SK-N-SH (cell line): ENCODE measurements around the gene SCAI. TPM values are rescaled to one million over a fixed set of nuclear protein-coding genes. Genes with fewer than 3 reads are reported as not detected.
A peak's percentile ranks its signal among the peaks of the same experiment; 100 is the strongest.

Source experiments
- CTCF ChIA-PET: fragments of 300-600, 350-600 bp; formaldehyde crosslinking; extraction: SDS; loops from one replicate; lab custom pipeline; 2021; lab: Yijun Ruan, JAX
- POLR2A ChIA-PET: fragments of 350-600 bp; sonication (Branson Sonifier 250); formaldehyde crosslinking; extraction: SDS; loops from one replicate; lab custom pipeline; 2020; ENCODE audit warnings: antibody characterized with exemption, inconsistent platforms; lab: Yijun Ruan, JAX
- DNase-seq: peaks from one replicate; pipeline ENCODE4 v3.0.0; 2012
- H2AFZ ChIP-seq: fragments of 200-600 bp; sonication (generic); 2 replicates; pipeline ENCODE4 v1.8.1; 2016; ENCODE audit warnings: antibody characterized with exemption, mild to moderate bottlenecking, low read depth
- H3F3A ChIP-seq: fragments of 200-600 bp; sonication (generic); replicated peaks from 2 replicates; pipeline ENCODE3; 2016; ENCODE audit warnings: antibody characterized with exemption, mild to moderate bottlenecking; ENCODE audit not compliant: insufficient read depth
- H3K27ac ChIP-seq, 2 experiments: fragments of 200-500 bp in 1 of 2; fragments of 200-600 bp in 1 of 2; sonication (Bioruptor generic) in 1 of 2; sonication (generic), shearing (Covaris generic) in 1 of 2; 2 replicates each; pipeline versions ENCODE4 v1.5.1 to v1.6.1; 2014 to 2016; ENCODE audit warnings: low read depth in 2 of 2, inconsistent platforms in 1 of 2, low read length in 1 of 2, mild to moderate bottlenecking in 1 of 2, mixed read lengths in 1 of 2
- H3K27me3 ChIP-seq: fragments of 200-600 bp; sonication (generic), shearing (Covaris generic); 2 replicates; pipeline ENCODE4 v1.6.1; 2016; ENCODE audit warnings: mixed run types; ENCODE audit not compliant: insufficient read depth
- H3K36me3 ChIP-seq, 2 experiments: fragments of 200-500 bp in 1 of 2; fragments of 200-600 bp in 1 of 2; sonication (Bioruptor generic) in 1 of 2; sonication (generic) in 1 of 2; replicated peaks in 1 of 2; 2 replicates each; pipeline versions ENCODE3 to v1.5.1; 2014 to 2016; ENCODE audit warnings: low read length in 1 of 2, mild to moderate bottlenecking in 1 of 2; ENCODE audit not compliant: insufficient read depth in 2 of 2, control insufficient read depth in 1 of 2
- H3K4me1 ChIP-seq, 2 experiments: fragments of 200-500 bp in 1 of 2; fragments of 200-600 bp in 1 of 2; sonication (Bioruptor generic) in 1 of 2; sonication (generic), shearing (Covaris generic) in 1 of 2; 2 replicates each; pipeline versions ENCODE4 v1.5.1 to v1.6.1; 2014 to 2016; ENCODE audit warnings: low read depth in 1 of 2, low read length in 1 of 2, mixed run types in 1 of 2; ENCODE audit not compliant: insufficient read depth in 2 of 2, control insufficient read depth in 1 of 2
- H3K4me2 ChIP-seq: fragments of 200-600 bp; sonication (generic), shearing (Covaris generic); 2 replicates; pipeline ENCODE4 v1.6.1; 2017; ENCODE audit warnings: mixed run types
- H3K4me3 ChIP-seq, 2 experiments: fragments of 200-500 bp in 1 of 2; fragments of 200-600 bp in 1 of 2; sonication (Bioruptor generic) in 1 of 2; sonication (generic), shearing (Covaris generic) in 1 of 2; 2 replicates each; pipeline versions ENCODE4 v1.5.1 to v1.8.1; 2014 to 2016; ENCODE audit warnings: low read depth in 2 of 2, inconsistent platforms in 1 of 2, low read length in 1 of 2, mild to moderate bottlenecking in 1 of 2, mixed read lengths in 1 of 2, moderate library complexity in 1 of 2
- H3K79me2 ChIP-seq: fragments of 200-600 bp; sonication (generic); 2 replicates; pipeline ENCODE4 v1.8.1; 2017; ENCODE audit warnings: mild to moderate bottlenecking; ENCODE audit not compliant: insufficient read depth
- H3K9ac ChIP-seq: fragments of 200-600 bp; sonication (generic); 2 replicates; pipeline ENCODE4 v1.6.1; 2017; ENCODE audit warnings: mixed run types
- H3K9me2 ChIP-seq: fragments of 200-600 bp; sonication (generic); 2 replicates; pipeline ENCODE4 v1.6.1; 2017; ENCODE audit warnings: mixed run types
- H3K9me3 ChIP-seq: fragments of 200-600 bp; sonication (generic); 2 replicates; pipeline ENCODE4 v1.6.1; 2017; ENCODE audit warnings: mixed run types, mild to moderate bottlenecking, moderate library complexity
- H4K20me1 ChIP-seq: fragments of 200-600 bp; sonication (generic); 2 replicates; pipeline ENCODE4 v1.6.1; 2017; ENCODE audit warnings: mild to moderate bottlenecking, mixed run types; ENCODE audit not compliant: insufficient read depth
- CHD2 ChIP-seq: fragments of 150-350 bp; IDR thresholded peaks from 2 replicates; pipeline ENCODE4 v1.6.1; 2018; ENCODE audit warnings: low read length; ENCODE audit not compliant: partially characterized antibody
- ELF1 ChIP-seq: IDR thresholded peaks from 2 replicates; pipeline ENCODE4 v1.4.0; 2012
- EP300 ChIP-seq, 2 experiments: IDR thresholded peaks; 2 replicates each; pipeline versions ENCODE4 v1.4.0 to v1.6.1; 2012; ENCODE audit warnings: borderline replicate concordance in 1 of 2, low read depth in 1 of 2, low read length in 1 of 2
- FOSL2 ChIP-seq: IDR thresholded peaks from 2 replicates; pipeline ENCODE4 v1.4.0; 2012; ENCODE audit warnings: low read depth, mild to moderate bottlenecking, moderate library complexity, borderline replicate concordance
- FOXJ3 ChIP-seq: sonication (generic); formaldehyde crosslinking; IDR thresholded peaks from 2 replicates; pipeline ENCODE4 v1.5.1; 2020; ENCODE audit warnings: mild to moderate bottlenecking, missing genetic modification reagents
- GABPA ChIP-seq: IDR thresholded peaks from 2 replicates; pipeline ENCODE4 v1.4.0; 2012; ENCODE audit warnings: low read depth, mild to moderate bottlenecking
- JUND ChIP-seq: IDR thresholded peaks from 2 replicates; pipeline ENCODE4 v1.4.0; 2012
- MAX ChIP-seq: IDR thresholded peaks from 2 replicates; pipeline ENCODE4 v1.4.0; 2012; ENCODE audit warnings: low read depth
- MXI1 ChIP-seq: IDR thresholded peaks from 2 replicates; pipeline ENCODE4 v1.6.1; 2012; ENCODE audit warnings: mild to moderate bottlenecking, low read depth, low read length, improper control_type of control experiment
- NFIC ChIP-seq: IDR thresholded peaks from 2 replicates; pipeline ENCODE4 v1.4.0; 2012; ENCODE audit warnings: borderline replicate concordance
- REST ChIP-seq: IDR thresholded peaks from 2 replicates; pipeline ENCODE4 v1.6.1; 2012; ENCODE audit warnings: mild to moderate bottlenecking, low read depth, low read length, moderate library complexity
- SIN3A ChIP-seq: IDR thresholded peaks from 2 replicates; pipeline ENCODE4 v1.6.1; 2012; ENCODE audit warnings: low read depth, mild to moderate bottlenecking, low read length, moderate library complexity, borderline replicate concordance
- TCF12 ChIP-seq: IDR thresholded peaks from 2 replicates; pipeline ENCODE4 v1.4.0; 2012
- USF1 ChIP-seq: IDR thresholded peaks from 2 replicates; pipeline ENCODE4 v1.4.0; 2012; ENCODE audit warnings: low read depth, borderline replicate concordance
- polyA plus RNA-seq, 3 experiments: library from polyadenylated mRNA; depleted of rRNA; stranded (reverse); fragments of >200 nt; gene quantifications; 2 replicates each; pipeline ENCODE4 v1.2.3, GENCODE V29; 2012
- TF ChIP-seq, protein P1 (sequence below): fragments of 200-600 bp; sonication (generic); IDR thresholded peaks from 2 replicates; pipeline ENCODE4 v1.6.1; 2017; ENCODE audit warnings: antibody characterized with exemption, mild to moderate bottlenecking, moderate library complexity
- TF ChIP-seq, protein P2 (sequence below): IDR thresholded peaks from 2 replicates; pipeline ENCODE4 v1.4.0; 2012; ENCODE audit warnings: low read depth, borderline replicate concordance
- TF ChIP-seq, protein P3 (sequence below): IDR thresholded peaks from 2 replicates; pipeline ENCODE4; 2012

Gene SCAI
- polyA plus RNA-seq, 1 of the 3 experiments (the other 2 are of a cell fraction): 0.85 TPM

DNA sequence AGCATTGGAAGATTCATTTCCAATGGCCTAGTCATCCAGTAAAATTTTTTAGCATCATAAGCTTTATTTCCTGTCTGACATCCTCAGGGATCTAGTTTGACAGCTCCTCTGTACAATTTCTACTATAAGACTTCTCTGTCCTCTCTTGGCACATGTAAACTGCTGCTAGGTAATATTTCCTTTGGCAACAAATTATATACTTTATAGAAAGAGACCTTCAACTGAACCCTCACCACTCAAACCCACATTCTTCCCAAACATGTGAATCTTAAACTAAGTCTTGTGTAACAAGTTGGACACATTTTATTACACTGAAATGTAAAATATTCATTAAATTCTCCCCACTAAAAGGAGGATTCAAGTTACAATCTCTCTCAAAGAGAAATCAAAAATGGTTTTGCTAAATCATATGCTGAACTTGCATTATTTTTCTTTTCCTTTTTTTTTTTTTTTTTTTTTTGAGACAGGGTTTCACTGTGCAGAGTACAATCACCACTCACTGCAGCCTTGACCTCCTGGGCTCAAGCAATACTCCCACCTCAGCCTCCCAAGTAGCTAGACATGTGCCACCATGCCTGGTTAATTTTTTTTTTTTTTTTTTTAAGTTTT is 36.9 kb downstream of the SCAI start:
- H2AFZ ChIP-seq: no peak overlapping the region
- H3K4me3 ChIP-seq: no peak overlapping the region
- CTCF ChIA-PET: no interaction called here
- POLR2A ChIA-PET: no interaction called here
- H3K36me3 ChIP-seq: no peaks in the 10 kb centered on the region
- no peak overlapping the region for H3K9ac ChIP-seq
- no peak for DNase-seq
- no peaks in the 10 kb centered on the region for H3K9me2 ChIP-seq
- H3K27ac ChIP-seq: peak overlapping the region in 1 of 2 experiments; percentile 33; a peak in 2 of 4 replicates
- peaks cover 4% of the 10 kb centered on the region for H3K9me3 ChIP-seq
- no peaks in the 10 kb centered on the region for H3K27me3 ChIP-seq
- TF ChIP-seq REST: no peak
- no peak for TF ChIP-seq MXI1
- TF ChIP-seq, protein P1, sequence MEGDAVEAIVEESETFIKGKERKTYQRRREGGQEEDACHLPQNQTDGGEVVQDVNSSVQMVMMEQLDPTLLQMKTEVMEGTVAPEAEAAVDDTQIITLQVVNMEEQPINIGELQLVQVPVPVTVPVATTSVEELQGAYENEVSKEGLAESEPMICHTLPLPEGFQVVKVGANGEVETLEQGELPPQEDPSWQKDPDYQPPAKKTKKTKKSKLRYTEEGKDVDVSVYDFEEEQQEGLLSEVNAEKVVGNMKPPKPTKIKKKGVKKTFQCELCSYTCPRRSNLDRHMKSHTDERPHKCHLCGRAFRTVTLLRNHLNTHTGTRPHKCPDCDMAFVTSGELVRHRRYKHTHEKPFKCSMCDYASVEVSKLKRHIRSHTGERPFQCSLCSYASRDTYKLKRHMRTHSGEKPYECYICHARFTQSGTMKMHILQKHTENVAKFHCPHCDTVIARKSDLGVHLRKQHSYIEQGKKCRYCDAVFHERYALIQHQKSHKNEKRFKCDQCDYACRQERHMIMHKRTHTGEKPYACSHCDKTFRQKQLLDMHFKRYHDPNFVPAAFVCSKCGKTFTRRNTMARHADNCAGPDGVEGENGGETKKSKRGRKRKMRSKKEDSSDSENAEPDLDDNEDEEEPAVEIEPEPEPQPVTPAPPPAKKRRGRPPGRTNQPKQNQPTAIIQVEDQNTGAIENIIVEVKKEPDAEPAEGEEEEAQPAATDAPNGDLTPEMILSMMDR: no peak
- TF ChIP-seq USF1: no peak
- no peak for TF ChIP-seq ELF1
- no peak for TF ChIP-seq GABPA
- no peak for TF ChIP-seq MAX
- TF ChIP-seq FOXJ3 (CRISPR knock-in tag): no peak
- TF ChIP-seq FOSL2: no peak
- TF ChIP-seq, protein P2, sequence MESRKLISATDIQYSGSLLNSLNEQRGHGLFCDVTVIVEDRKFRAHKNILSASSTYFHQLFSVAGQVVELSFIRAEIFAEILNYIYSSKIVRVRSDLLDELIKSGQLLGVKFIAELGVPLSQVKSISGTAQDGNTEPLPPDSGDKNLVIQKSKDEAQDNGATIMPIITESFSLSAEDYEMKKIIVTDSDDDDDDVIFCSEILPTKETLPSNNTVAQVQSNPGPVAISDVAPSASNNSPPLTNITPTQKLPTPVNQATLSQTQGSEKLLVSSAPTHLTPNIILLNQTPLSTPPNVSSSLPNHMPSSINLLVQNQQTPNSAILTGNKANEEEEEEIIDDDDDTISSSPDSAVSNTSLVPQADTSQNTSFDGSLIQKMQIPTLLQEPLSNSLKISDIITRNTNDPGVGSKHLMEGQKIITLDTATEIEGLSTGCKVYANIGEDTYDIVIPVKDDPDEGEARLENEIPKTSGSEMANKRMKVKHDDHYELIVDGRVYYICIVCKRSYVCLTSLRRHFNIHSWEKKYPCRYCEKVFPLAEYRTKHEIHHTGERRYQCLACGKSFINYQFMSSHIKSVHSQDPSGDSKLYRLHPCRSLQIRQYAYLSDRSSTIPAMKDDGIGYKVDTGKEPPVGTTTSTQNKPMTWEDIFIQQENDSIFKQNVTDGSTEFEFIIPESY: no peak
- TF ChIP-seq TCF12: peak; percentile 37; the same call in 1 of the 2 replicates
- TF ChIP-seq CHD2: no peak
- no peak for TF ChIP-seq JUND
- no peak for TF ChIP-seq SIN3A
- no peak; the same call in 1 of the 2 replicates for TF ChIP-seq NFIC
- TF ChIP-seq EP300 (IDR thresholded peaks at IDR 0.05; ENCODE audit: borderline replicate concordance in 1 of 2, low read depth in 1 of 2, low read length in 1 of 2): no peak
- TF ChIP-seq, protein P3, sequence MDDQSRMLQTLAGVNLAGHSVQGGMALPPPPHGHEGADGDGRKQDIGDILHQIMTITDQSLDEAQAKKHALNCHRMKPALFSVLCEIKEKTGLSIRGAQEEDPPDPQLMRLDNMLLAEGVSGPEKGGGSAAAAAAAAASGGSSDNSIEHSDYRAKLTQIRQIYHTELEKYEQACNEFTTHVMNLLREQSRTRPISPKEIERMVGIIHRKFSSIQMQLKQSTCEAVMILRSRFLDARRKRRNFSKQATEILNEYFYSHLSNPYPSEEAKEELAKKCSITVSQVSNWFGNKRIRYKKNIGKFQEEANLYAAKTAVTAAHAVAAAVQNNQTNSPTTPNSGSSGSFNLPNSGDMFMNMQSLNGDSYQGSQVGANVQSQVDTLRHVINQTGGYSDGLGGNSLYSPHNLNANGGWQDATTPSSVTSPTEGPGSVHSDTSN: peak; percentile 70
- no peaks in the 10 kb centered on the region for H4K20me1 ChIP-seq
- peaks cover 0 to 3% of the 10 kb centered on the region in 2 experiments; a peak in 1 of 4 replicates for H3K4me1 ChIP-seq
- no peak overlapping the region for H3K4me2 ChIP-seq
- peaks cover 10% of the 10 kb centered on the region for H3F3A ChIP-seq
- no peaks in the 10 kb centered on the region for H3K79me2 ChIP-seq
